Nephron (organoid): ENCODE data around the gene CITED4.

Experiments
- H3K27ac Mint-ChIP-seq, 3 experiments: 2 replicates each; pipeline ENCODE4 v1.8.0; 2020; ENCODE audit warnings: mixed read lengths in 3 of 3, mild to moderate bottlenecking in 2 of 3, moderate library complexity in 1 of 3
- H3K27me3 Mint-ChIP-seq: 2 replicates; pipeline ENCODE4 v1.8.0; 2021; ENCODE audit warnings: low read depth, mild to moderate bottlenecking, moderate library complexity, mixed read lengths
- H3K36me3 Mint-ChIP-seq: 2 replicates; pipeline ENCODE4 v1.8.0; 2020; ENCODE audit warnings: low read depth, mixed read lengths
- H3K4me1 Mint-ChIP-seq: 2 replicates; pipeline ENCODE4 v1.8.0; 2020; ENCODE audit warnings: mixed read lengths
- H3K4me3 Mint-ChIP-seq, 3 experiments: 2 replicates each; pipeline ENCODE4 v1.8.0; 2020; ENCODE audit warnings: mild to moderate bottlenecking in 3 of 3, mixed read lengths in 3 of 3, moderate library complexity in 2 of 3
- H3K9me3 Mint-ChIP-seq: 2 replicates; pipeline ENCODE4 v1.8.0; 2020; ENCODE audit warnings: mixed read lengths
- TF ChIP-seq, protein P1 (sequence below), 3 experiments: fragments of 200-600 bp; sonication (generic); IDR thresholded peaks; one replicate each; pipeline ENCODE4 v1.5.0; 2021; ENCODE audit warnings: antibody characterized with exemption in 3 of 3; ENCODE audit not compliant: unreplicated experiment in 3 of 3

Gene CITED4

DNA sequence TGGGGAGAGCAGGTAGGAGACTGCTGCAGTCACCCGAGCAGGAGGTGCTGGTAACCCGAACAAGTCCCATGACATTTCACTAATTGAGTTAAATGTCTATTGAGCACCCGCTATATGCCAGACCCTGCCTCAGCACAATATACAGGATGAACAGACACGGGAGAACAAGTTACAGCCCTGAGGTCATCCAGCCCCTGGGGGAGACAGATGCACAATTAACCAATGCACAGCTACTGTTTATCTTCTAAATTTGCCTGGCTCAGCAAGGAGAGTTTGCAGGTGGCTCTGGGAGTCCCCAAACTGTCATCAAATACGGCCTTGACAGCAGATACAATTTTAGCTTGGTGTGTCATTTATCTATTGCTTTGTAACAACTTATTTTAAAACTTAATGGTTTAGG lies 18.1 kb downstream of the CITED4 start:
- H3K36me3 Mint-ChIP-seq, result no peaks in the 10 kb centered on the region
- H3K4me1 Mint-ChIP-seq, result peaks cover 3% of the 10 kb centered on the region
- H3K9me3 Mint-ChIP-seq, result peaks cover 5% of the 10 kb centered on the region
- no peaks in the 10 kb centered on the region for H3K27me3 Mint-ChIP-seq
- no peak overlapping the region for H3K27ac Mint-ChIP-seq
- no peak overlapping the region for H3K4me3 Mint-ChIP-seq
- TF ChIP-seq, protein P1, sequence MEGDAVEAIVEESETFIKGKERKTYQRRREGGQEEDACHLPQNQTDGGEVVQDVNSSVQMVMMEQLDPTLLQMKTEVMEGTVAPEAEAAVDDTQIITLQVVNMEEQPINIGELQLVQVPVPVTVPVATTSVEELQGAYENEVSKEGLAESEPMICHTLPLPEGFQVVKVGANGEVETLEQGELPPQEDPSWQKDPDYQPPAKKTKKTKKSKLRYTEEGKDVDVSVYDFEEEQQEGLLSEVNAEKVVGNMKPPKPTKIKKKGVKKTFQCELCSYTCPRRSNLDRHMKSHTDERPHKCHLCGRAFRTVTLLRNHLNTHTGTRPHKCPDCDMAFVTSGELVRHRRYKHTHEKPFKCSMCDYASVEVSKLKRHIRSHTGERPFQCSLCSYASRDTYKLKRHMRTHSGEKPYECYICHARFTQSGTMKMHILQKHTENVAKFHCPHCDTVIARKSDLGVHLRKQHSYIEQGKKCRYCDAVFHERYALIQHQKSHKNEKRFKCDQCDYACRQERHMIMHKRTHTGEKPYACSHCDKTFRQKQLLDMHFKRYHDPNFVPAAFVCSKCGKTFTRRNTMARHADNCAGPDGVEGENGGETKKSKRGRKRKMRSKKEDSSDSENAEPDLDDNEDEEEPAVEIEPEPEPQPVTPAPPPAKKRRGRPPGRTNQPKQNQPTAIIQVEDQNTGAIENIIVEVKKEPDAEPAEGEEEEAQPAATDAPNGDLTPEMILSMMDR (IDR thresholded peaks at IDR 0.05; ENCODE audit: unreplicated experiment in 3 of 3), result no peak

DNA sequence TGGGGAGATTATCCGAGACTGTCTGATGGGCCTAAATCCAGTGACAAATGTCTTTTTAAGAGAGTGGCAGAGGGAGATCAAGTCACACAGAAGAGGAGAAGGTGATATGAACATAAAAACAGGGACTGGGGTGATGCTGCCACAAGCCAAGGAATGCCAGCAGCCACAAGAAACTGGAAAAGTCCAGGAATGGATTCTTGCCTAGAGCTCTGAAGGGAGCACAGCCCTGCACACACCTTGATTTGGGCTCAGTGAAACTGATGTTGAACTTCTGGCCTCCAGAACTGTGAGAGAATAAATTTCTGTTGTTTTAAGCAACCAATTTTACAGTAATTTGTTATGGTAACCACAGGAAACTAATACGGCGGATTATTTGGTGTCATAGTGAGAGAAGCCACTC lies 19.5 kb downstream of the CITED4 start:
- Mint-ChIP-seq H3K27me3 (no peaks in the 10 kb centered on the region), H3K9me3 (peaks cover 5% of the 10 kb centered on the region), H3K4me1 (peaks cover 4% of the 10 kb centered on the region), H3K27ac (peak overlapping the region; percentile 15 to 73 (median 62)), H3K4me3 (no peak overlapping the region), H3K36me3 (no peaks in the 10 kb centered on the region)
- TF ChIP-seq, protein P1 (IDR thresholded peaks at IDR 0.05; ENCODE audit: unreplicated experiment in 3 of 3), result no peak

DNA sequence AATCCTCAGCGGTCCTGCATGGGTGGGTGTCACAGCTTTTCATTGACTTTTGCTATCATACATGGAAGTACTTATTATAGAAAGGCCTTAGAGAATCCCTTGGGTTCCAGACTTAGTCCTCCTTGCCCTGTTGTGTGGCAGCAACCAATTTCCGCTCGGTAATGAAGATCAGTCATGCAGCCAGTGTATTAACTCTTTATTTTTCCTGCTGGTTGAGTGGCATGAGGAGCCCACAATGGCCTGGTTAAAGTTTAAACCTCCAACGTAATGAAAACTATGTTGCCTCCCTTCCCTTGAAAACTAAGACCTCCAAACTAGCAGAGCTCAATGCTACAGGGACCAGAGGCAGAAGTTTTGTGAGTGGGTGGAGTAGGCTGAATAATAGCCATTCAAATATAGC lies 20.0 kb downstream of the CITED4 start:
- Mint-ChIP-seq H3K4me3 (no peak overlapping the region), H3K4me1 (peaks cover 4% of the 10 kb centered on the region), H3K9me3 (peaks cover 5% of the 10 kb centered on the region), H3K36me3 (no peaks in the 10 kb centered on the region), H3K27ac (peak overlapping the region; percentile 15 to 73 (median 62)), H3K27me3 (no peaks in the 10 kb centered on the region)
- TF ChIP-seq, protein P1 (IDR thresholded peaks at IDR 0.05; ENCODE audit: unreplicated experiment in 3 of 3), result no peak

DNA sequence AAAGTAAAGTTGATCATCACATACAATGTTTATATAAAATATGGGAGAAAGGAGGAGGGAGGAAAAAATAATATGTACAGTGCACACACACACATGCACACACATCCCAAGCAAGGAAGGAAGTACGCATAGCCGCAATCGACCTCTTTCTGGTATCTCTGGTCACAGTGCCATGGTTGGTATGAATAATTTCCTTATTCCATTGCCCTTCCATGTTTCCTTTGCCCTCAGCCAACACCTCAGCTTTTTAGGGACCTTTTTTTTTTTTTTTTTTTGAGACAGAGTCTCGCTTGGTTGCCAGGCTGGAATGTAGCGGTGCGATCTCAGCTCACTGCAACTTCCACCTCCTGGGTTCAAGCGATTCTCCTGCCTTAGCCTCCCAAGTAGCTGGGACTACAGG lies 20.6 kb downstream of the CITED4 start:
- Mint-ChIP-seq H3K4me3 (no peak overlapping the region), H3K27ac (peak overlapping the region in 1 of 3 experiments; percentile 73), H3K27me3 (no peaks in the 10 kb centered on the region), H3K4me1 (peaks cover 4% of the 10 kb centered on the region), H3K9me3 (peaks cover 5% of the 10 kb centered on the region), H3K36me3 (no peaks in the 10 kb centered on the region)
- TF ChIP-seq, protein P1 (IDR thresholded peaks at IDR 0.05; ENCODE audit: unreplicated experiment in 3 of 3), result no peak

DNA sequence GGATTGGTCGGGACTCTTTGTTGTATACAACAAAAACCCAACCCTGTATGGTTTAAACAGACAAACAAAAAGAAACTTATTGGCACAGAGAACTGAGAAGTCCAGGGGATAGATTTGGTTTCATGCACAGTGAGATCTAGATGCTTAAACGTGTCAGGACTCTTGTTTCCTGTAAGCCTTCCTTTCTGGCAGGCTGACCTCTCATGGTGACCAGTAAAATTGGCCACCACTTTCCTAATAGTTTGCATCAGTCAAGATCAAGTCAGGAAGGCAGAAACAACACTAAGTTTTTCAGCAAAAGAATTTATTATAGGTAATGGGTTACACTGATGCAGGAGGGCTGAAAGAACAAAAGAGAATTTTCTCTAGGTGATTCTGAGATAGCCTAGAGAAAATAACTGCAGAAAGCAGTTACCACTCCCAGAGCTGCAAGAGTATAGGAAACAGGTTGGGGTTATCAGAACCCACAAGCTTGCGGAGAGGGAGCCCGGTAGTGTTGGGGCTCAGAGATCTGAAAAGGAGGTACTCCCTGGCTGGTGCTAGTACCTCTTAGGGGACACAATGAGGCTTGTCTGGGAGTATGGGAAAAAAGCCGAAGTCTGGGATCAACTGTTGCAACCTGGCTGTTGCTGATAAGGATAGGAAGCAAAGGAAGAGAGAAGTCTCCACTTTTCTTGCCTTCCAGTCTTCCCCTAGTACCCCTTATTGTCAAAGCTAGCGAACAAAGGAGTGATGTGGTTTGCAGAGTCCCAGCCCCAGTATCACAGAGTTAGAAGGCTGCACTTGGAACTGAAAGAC lies 21.4 kb downstream of the CITED4 start:
- Mint-ChIP-seq H3K36me3 (no peaks in the 10 kb centered on the region), H3K4me1 (peaks cover 4% of the 10 kb centered on the region), H3K9me3 (peaks cover 5% of the 10 kb centered on the region), H3K4me3 (no peak overlapping the region), H3K27ac (peak overlapping the region in 2 of 3 experiments; percentile 39 to 77), H3K27me3 (no peaks in the 10 kb centered on the region)
- TF ChIP-seq, protein P1 (IDR thresholded peaks at IDR 0.05; ENCODE audit: unreplicated experiment in 3 of 3), result no peak

DNA sequence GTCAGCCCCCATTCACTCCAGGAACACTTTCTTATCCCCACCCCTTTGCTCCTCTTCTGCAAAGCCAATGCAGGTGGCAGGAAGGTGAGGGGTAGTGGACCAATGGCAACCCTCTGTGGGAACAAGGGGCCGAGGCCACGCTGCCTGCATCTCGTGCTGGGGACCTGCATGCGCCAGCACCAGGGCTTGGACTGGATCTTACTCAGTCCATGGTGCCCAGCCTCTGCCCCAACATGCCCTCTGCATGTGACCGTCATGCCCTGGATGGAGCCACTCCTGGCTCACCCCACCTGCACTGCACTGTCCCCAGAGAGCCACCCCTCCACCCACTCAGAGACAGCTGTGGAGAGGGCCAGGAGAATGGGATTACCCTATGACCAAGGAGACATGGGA lies 22.2 kb downstream of the CITED4 start:
- Mint-ChIP-seq H3K4me1 (peaks cover 4% of the 10 kb centered on the region), H3K27me3 (no peaks in the 10 kb centered on the region), H3K9me3 (peaks cover 5% of the 10 kb centered on the region), H3K36me3 (no peaks in the 10 kb centered on the region), H3K4me3 (no peak overlapping the region), H3K27ac (peak overlapping the region in 1 of 3 experiments; percentile 39)
- TF ChIP-seq, protein P1 (IDR thresholded peaks at IDR 0.05; ENCODE audit: unreplicated experiment in 3 of 3), result no peak
